Stromal cell of bone marrow (primary cell): Measurements from ENCODE around the gene KLHDC8A.
"Not testable (repeated sequence)": the region's sequence is repeated elsewhere in the genome, so short reads cannot be mapped to it uniquely, and the experiment has no call there.

Experiments
- DNase-seq: peaks from one replicate; pipeline ENCODE4 v3.0.0-alpha.2; 2012; ENCODE audit warnings: low read depth

Gene KLHDC8A, protein sequence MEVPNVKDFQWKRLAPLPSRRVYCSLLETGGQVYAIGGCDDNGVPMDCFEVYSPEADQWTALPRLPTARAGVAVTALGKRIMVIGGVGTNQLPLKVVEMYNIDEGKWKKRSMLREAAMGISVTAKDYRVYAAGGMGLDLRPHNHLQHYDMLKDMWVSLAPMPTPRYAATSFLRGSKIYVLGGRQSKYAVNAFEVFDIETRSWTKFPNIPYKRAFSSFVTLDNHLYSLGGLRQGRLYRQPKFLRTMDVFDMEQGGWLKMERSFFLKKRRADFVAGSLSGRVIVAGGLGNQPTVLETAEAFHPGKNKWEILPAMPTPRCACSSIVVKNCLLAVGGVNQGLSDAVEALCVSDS

DNA sequence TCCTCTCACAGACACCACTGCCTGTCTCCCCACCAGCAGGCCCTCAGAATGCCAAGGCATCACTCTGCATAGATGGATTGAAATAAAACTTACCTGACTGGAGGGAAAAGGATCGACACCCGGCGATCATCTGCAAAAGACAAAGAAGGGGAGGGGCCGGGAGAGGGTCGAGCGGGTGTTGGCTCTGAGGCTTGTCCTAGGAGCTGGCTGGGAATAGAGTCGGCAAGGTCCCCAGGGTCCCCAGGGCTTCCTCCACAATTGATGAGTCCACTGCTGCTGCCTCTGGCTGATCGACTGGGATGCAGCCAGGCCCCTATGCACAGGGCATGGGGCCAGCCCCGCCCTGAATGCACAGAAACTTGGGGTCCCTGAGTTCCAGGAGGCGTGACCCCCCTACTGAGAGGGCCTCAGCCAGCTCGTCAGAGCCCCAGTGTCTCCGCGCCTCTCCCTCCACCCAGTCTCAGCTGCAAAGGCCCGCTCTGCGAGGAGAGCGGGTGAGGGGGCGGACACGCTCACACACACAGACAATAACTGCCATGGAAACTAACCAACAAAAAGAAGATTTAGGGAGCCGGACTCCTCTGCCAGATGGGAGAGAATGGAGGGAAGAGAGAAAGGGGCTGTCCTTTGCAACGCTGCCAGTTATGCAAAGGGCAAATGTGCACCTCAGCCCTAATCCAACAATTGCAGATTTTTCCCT, at the start of gene KLHDC8A:
TSS of gene KLHDC8A (minus strand) at position 483 of the 700 bp plus-strand sequence. CDS start 13,318 bp downstream, outside the sequence.
- DNase-seq = no peak

DNA sequence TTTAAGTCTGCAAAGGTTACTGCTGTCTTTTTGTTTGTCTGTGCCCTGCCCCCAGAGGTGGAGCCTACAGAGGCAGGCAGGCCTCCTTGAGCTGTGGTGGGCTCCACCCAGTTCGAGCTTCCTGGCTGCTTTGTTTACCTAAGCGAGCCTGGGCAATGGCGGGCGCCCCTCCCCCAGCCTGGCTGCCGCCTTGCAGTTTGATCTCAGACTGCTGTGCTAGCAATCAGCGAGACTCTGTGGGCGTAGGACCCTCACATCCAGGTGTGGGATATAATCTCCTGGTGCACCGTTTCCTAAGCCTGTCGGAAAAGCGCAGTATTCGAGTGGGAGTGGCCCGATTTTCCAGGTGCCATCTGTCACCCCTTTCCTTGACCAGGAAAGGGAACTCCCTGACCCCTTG, 49.5 kb upstream of the KLHDC8A start:
- not testable (repeated sequence) for DNase-seq

DNA sequence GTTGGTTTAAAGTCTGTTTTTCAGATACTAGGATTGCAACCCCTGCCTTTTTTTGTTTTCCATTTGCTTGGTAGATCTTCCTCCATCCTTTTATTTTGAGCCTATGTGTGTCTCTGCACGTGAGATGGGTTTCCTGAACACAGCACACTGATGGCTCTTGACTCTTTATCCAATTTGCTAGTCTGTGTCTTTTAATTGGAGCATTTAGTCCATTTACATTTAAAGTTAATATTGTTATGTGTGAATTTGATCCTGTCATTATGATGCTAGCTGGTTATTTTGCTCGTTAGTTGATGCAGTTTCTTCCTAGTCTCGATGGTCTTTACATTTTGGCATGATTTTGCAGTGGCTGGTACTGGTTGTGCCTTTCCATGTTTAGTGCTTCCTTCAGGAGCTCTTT, 47.8 kb upstream of the KLHDC8A start:
- DNase-seq = not testable (repeated sequence)

DNA sequence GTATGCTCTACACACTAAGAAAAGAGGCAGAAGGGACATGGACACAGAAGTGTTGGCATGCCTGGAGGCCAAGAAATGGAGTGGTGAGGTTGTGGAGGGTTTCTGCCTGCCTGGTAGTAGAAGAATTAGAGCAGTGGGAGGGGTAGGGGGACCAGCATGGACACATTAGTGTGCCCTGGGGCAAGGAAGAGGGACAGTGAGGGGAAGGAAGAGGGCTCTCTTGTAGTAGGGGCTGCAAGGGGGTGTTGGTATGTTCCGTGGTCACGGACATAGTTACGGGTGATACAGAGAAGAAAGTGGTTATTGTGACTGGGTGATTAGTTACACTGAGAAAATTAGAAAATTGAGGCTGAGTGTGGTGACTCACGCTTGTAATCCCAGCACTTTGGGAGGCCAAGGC, 41.9 kb upstream of the KLHDC8A start:
- no peak for DNase-seq

DNA sequence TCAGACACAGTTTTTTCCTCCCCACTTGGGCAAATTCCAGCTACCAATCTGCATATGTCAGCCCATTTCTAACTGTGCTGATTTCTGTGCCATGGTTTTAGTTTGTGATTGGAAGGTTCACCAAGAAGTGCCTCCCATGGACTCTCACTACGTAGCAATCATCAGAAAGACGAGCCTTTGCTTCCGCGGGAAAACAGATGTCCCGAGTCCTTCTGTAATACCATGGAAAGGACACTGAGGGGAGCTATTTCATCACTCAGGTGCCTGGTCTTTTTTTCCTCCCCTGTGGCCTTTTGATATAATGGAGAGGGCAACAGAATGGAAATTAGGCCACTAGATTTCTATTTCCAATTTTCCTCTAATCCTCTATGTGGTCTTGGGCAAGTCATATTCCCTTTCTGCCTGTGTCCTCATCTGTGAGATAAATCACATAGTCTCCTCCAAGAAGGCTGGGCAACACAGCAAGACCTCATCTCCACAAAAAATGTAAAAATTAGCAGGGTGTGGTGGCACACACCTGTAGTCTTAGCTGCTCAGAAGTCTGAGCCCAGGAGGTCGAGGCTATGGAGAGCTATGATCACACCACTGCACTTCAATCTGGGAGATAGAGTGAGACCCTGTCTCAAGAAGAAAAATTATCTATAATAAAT, 40.4 kb upstream of the KLHDC8A start:
- DNase-seq = no peak

DNA sequence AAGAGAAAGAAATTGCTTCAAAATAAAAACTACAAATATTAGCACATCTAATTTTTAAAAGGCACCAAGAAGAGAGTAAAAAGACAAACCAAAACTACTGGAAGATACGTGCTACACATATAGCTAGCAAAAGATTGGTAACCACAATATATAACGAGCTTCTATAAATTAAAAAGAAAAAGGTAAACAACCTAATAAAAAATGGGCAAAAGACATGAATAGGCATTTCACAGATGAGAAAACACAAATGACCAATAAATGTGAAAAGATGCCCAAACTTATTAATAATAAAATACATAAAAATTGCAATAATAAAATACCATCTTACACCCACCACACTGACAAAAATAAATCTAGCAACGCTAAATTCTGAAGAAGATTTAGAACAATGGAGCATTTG, 38.9 kb upstream of the KLHDC8A start:
- DNase-seq = no peak

DNA sequence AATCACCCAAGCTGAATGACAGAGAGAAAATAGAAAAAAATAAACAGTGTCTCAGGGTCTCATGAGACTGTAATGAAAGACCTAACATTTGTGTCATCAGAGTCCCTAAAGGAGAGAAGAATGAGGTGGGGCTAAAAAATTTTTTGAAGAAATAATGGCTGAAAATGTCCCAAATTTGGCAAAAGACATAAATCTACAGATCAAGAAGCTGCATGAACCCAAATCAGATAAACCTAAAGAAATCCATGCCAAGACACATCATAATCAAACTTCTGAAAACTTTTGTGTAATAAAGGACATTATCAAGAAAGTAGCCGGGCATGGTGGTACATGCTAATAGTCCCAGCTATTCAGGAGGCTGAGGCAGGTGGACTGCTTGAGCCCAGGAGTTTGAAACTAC, 35.9 kb upstream of the KLHDC8A start:
- DNase-seq = no peak

DNA sequence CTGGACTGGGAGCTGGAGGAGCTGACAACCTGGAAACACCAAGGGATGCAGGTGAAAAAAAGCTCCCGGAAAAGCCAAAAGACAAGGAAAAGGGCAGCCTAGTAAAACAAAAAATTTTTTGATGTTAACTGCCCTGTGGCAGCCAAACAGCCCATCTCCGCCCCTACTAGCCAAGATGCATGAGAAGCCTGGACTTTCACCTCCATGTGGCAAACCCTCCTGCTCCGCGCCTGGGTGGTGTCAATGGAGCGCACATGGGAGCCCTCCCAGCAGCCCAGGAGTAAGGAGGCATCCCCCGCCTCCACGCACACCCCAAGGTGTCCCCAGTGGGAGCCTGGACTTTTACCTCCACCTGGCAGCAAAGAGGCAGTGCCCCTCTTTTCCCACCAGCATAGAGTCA, 34.7 kb upstream of the KLHDC8A start:
- DNase-seq = no peak

DNA sequence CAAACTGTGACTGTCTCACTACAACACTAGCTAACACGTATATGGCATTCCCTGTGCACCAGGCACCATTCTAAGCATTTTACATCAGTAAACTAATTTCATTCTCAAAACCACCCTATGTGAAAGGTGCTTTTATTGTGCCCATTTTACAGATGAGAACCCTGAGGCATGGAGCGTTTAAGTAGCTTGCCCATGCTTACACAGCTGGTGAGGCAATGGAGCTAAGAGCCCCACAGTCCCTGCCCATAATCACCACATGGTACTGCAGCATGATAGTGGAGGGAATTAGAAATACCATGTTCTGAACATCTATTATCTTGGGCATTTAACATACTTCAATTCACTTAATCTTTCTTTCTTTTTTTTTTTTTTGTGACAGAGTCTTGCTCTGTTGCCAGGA, 31.1 kb upstream of the KLHDC8A start:
- no peak for DNase-seq

DNA sequence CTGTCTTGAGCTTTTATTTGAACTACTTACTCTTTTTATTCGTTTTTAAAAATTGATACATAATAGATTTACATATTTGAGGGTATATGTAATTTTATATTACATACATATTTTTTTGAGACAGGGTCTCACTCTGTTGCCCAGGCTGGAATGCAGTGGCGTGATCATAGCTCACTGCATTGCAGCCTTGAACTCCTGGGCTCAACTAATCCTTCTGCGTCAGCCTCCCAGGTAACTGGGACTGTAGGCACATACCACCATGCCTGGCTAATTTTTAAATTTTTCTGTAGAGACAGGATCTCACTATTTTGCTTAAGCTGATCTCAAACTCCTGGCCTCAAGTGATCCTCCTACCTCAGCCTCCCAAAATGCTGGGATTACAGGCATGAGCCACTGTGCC, 26.3 kb upstream of the KLHDC8A start:
- DNase-seq = not testable (repeated sequence)

DNA sequence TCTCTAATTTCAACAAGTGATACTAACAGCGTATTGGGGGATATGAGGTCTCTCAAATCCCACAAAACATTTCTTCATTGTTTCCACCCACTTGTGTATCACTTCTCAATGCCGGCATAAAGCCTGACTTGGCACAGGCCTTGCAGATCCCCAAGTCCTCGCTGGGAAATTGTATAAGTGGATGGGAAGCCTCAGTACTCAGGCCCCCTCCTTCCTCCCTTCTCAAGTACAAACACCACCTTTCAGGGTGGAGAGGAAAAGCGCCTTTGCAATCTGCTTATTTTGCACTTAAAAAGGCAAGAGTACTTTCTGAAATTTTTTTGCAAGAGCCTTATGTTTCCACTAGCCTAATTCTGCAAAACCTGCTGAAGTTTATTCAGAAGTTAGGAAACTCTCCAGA, 25.8 kb upstream of the KLHDC8A start:
- no peak for DNase-seq

DNA sequence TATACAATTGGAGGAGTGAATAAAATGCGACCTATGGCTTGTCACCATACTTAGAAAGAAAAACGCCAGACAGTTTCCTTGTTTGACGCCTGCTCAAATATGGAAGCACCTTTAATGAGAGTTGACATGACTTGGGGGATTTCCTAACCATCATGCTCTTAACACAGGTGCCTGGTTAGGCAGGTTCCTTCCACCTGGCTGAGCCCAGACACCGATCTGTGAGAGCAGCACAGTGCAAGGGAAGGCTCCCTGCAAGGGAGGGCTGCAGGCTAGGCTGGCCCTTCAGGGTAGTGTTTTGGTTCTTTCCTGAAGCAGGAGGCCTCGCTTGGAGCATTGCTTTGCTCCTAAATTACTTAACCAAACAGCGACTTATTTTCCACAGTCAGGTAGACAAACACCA, 24.6 kb upstream of the KLHDC8A start:
- DNase-seq = no peak

DNA sequence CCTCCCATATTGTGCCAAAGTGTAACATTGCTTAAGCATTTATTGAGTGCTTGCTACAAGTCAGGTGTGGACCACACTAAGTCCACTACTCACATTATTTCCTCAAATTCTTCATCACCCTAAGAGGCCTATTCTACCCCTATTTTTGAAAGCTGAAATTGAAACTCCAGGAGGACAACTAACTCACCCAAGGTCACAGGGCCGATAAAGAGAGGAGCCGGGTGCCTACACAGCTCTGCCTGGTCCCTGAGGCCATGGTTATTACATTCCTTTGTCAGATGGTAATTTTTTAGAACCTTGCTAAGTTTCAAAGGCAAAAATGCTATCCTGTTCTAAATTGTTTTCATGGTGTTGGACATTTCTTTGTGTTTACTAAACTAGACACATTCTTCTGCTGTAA, 24.2 kb upstream of the KLHDC8A start:
- no peak for DNase-seq

DNA sequence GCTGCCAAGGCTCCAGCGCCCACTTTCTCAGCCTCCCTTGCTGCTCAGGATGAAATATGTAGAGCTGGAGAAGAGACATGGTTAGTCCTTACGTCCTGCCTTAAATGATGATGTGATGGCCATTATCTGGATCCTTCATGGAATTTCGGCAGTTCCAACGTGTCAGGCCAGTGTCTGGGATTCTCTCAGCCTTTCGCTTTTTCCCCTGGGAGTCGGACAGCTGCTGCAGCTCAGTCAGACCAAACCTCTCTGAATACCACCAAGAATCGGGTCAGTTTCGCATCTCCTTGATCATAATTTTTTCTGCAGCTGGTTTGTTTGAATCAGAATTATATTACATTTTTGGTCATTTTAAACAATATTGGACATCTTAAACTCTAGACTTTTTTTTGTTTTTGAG, 22.3 kb upstream of the KLHDC8A start:
- DNase-seq = no peak

DNA sequence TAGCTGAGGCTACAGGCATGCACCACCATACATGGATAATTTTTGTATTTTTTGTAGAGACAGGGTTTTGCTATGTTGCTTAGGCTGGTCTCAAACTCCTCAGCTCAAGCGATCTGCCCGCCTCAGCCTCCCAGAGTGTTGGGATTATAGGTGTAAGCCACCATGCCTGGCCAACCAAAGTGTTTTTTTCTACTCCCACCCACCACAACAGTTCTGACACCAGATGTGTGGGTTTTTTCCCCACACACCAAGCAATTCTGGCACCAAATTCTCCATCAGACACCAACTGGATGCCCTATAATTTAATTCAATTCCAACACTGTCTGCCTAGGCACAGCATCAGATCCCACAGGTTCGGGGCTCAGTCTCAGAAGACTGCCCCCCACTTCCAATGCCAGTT, 20.6 kb upstream of the KLHDC8A start:
- DNase-seq = no peak

DNA sequence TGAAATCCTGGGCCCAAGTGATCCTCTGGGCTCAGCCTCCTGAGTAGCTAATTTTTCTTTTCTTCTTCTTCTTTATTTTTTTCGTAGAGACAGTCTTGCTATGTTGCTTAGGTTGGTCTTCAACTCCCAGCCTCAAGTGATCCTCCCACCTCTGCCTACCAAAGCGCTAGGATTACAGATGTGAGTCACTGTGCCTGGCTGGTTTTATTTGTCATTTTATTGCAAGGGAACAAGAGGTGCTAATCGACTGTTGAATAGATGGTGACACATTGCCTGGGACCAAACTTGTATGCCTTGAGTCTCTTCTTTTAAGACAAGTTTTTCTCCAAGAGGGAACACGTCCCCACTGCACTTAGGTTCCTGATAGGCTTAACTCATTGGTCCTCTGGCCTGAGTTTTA, 20.0 kb upstream of the KLHDC8A start:
- no peak for DNase-seq

DNA sequence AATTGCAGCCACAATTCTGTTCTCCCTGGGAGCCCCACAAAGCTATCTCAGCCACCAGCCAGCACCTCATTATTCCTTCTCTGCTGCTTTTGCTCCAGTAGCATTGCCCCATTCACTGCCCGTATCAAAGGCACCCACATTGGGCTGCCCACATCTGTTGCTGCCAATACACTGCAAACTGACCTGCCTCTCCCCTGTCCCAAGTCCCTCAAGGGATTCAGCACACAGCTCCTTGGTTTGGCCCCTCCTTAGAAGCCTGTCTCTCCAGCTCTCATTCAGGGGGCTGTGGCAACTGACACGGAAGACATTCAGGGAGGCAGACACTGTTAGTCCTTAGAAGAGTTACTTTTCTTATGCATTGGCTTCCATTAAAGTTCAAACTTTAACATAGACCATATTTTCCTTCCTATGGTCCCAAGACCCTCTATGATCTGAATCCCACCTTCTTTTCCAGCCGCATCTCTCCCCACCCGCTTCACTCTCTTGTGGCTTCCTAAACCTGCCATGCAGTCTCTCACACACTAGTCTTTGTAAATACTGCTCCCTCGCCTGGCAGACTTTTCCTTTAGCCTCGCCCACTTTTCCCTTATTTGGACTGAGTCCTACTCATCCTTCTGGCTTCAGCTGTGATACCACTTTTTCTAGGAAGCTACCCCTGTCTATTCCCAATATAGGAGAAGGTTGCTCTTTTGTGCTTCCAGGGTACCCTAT, 19.3 kb upstream of the KLHDC8A start:
- no peak for DNase-seq

DNA sequence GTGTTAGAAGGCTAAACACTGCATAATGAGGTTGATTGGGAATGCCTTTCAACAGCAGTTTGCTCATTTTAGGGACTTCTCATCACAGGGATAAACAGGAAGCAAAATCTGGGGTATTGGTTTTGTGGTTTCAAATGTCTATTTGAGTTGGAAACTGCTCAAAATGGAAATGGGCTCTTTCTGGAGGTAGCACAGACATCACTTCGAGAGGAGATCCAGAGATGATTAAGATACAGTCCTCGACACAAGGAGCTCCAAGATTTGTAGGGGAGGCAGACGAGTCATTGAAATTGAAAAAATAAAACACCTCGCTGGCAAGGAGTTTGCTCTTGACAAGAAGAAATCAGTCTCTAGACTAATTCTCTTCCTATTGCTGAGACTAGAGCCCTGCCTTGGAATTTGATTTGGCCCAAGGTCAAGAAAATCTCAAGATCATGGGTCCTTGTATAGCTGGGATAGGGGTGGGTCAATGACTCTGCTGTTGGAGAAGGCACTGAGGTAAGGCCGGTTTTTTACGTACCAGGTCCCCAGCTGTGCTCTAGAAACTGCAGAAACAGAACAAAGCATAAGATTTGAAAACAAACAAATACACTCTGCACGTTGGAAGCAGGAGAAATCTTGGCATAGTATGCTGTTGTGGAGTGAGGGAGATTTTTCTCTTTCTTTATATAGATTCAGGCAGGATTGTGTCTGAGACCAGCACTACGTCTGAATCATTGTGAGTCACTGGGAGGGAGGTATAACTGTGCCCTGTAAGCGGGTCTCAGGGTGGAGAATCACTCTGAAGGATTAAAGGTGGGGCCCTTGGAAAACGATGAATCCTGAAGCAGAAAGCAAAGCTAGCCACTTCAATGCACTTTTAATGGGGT, 17.7 kb upstream of the KLHDC8A start:
- DNase-seq = peak; percentile 55

DNA sequence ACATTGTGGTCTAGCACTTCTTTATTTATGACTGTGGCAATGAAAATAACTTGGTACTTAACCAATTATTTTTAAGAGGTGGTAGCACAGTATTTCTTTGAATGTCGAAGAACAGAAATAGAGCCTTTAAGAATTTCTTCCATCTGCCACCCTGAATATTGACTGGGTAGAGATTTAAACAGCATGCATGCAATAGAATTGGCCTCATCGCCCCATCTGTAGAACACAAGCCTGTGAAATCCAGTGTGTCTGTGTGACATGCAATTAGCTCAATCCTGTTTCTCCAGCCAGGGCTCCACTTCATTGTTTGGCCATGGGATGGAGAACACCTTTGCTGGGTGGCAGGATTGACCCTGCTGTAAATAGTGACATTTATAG, 17.1 kb upstream of the KLHDC8A start:
- DNase-seq = no peak

DNA sequence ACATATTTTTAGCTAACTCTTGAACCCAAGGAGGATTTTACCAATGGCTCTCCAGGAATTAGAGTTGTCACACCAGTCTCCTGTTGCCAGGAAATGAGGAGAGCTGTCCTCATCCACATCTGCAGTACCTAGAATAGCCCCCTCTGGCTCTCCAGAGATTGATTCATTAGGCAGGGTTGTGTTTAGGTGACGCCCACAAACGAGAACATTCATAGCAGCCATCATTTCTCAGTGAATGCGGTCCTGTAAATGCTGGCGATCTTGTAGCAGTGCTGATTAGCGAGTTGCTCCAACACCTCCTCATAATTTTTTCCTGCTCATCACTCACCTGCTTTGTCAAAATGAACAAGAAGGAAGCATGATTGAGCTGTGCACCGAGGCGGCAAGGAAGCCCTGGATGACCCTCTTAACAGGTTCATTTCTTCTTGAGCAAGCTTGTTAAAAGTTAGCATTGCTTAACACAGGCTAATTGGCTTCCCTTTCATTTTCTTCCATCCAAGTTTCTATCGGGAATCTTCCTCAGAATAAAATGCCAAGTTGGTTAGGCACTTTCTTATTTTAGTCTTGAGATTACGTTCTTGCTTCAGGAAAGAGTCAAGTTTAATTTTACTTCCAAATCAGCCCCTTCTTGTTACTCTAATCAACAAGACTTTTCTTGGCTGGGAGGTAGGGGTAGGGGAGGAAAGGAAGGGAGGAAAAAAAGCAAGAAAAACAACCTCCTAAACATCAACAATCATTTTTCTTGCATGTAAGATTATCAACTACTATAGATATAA, 16.5 kb upstream of the KLHDC8A start:
- DNase-seq = no peak
